Heart left ventricle (tissue), 16 donors: ENCODE data around the gene R3HDML. TPM values are rescaled to one million over a fixed set of nuclear protein-coding genes. Genes with fewer than 3 reads are reported as not detected.

Experiments used
- ATAC-seq, 4 donors: fragments of 200-7000 bp; cut with Tn5 transposase; one replicate each; pipeline ENCODE4 v1.9.1; 2020 to 2022; ENCODE audit warnings: moderate library complexity in 4 of 4, mild to moderate bottlenecking in 3 of 4, moderate number of reproducible peaks in 1 of 4
- DNase-seq, 5 donors: peaks; one replicate each; pipeline ENCODE4 v3.0.0-alpha.2; 2020
- H3K27ac ChIP-seq, 12 donors: fragments of 200-600 bp; sonication (generic) in 4 of 12; one replicate each; pipeline versions ENCODE4 v1.5.0 to v1.8.0; 2016 to 2022; ENCODE audit warnings: mild to moderate bottlenecking in 2 of 12
- H3K27me3 ChIP-seq, 9 donors: fragments of 200-600 bp; sonication (generic) in 2 of 9; one replicate each; pipeline versions ENCODE4 v1.5.1 to v1.8.0; 2016 to 2022; ENCODE audit warnings: mild to moderate bottlenecking in 3 of 9
- H3K36me3 ChIP-seq, 9 donors: fragments of 200-600 bp; sonication (generic) in 2 of 9; one replicate each; pipeline versions ENCODE4 v1.5.0 to v1.8.0; 2018 to 2022; ENCODE audit warnings: mild to moderate bottlenecking in 2 of 9
- H3K4me1 ChIP-seq, 12 donors: fragments of 200-600 bp; sonication (generic) in 4 of 12; one replicate each; pipeline versions ENCODE4 v1.5.0 to v1.8.0; 2016 to 2022; ENCODE audit warnings: mild to moderate bottlenecking in 3 of 12
- H3K4me3 ChIP-seq, 12 donors: fragments of 200-600 bp; sonication (generic) in 4 of 12; one replicate each; pipeline versions ENCODE4 v1.5.0 to v1.8.0; 2017 to 2022; ENCODE audit warnings: mild to moderate bottlenecking in 9 of 12, moderate library complexity in 4 of 12
- H3K9me3 ChIP-seq, 12 donors: fragments of 200-600 bp; sonication (generic) in 4 of 12; one replicate each; pipeline versions ENCODE4 v1.5.0 to v1.8.0; 2016 to 2022; ENCODE audit warnings: mild to moderate bottlenecking in 1 of 12
- CTCF ChIP-seq, 12 donors: fragments of 200-600 bp; sonication (generic) in 4 of 12; IDR thresholded peaks; one replicate each; pipeline versions ENCODE4 v1.5.0 to v1.8.0; 2018 to 2022; ENCODE audit warnings: antibody characterized with exemption in 12 of 12, mild to moderate bottlenecking in 5 of 12
- POLR2A ChIP-seq, 2 donors: fragments of 450-650 bp; IDR thresholded peaks; one replicate each; pipeline ENCODE4 v1.6.1; 2017; ENCODE audit warnings: antibody characterized with exemption in 2 of 2, mild to moderate bottlenecking in 2 of 2, moderate library complexity in 2 of 2
- WGBS, 4 donors: extraction: QIAGEN DNeasy Blood & Tissue Kit in 2 of 4; methylation state at CpG; one replicate each; pipeline versions ENCODE4 v1.1.5 to v1.1.7; 2013 to 2018; 5-methylcytosine and 5-hydroxymethylcytosine counted together
- intact Hi-C, 10 donors: fragments of 100-400 bp; cut with DNase I; formaldehyde crosslinking; loops; one replicate each; pipeline versions ENCODE4 v1.11.1 to v1.14.2; 2022
- polyA plus RNA-seq, 2 donors: library from polyadenylated mRNA; stranded (reverse); fragments of 200-250 nt; gene quantifications; one replicate each; pipeline ENCODE4 v1.2.3, GENCODE V29; 2013
- total RNA-seq, 9 donors: library from RNA; depleted of rRNA in 2 of 9; stranded (reverse); fragments of >200 nt in 2 of 9; fragmentation: NEBNext Ultra II Directional in 3 of 9; extraction: Animal tissue kit (Norgen Biotek cat#: 25700) in 3 of 9; gene quantifications; one replicate each; pipeline versions ENCODE4 v1.1.0 to v1.2.4, GENCODE V29; 2016 to 2023
- donor health status: ischemic (EF 13 %, LVEDD 7.1; RV severe dilation, severe dysfunction).
- donor health status: healthy with polysubstance abuse.
- donor health status: DM: no; HTN: yes; CAD: no.
- donor health status: DM: no; HTN: no; CAD: no.
- donor health status: ischemic (EF 25% LVEDD 6.9; RV normal size, moderate dysfunction).
- donor health status: ischemic (EF 25% LVEDD 5.7; RV mildly dilated, moderate dysfunction).
- donor health status: healthy.
- donor health status: DM: yes; HTN: yes; CAD: no.
- donor health status: ischemic (EF 35%, LVEDD 5.7; RV mildly dilated, moderate dysfunction).
- donor health status: nonischemic (EF 11% LVEDD 7.7; RV severe dilation, severe dysfunction).
- donor health status: DM: yes; HTN: yes; CAD: no.
- donor health status: PGD.
- donor health status: ischemic (EF 29% LVEDD 5.4; RV normal size, mild dysfunction).
- donor health status: nonischemic (EF 23%, LVEDD 6.1; RV moderate dilation, normal function).

R3HDML gene
- total and polyA plus RNA-seq, 11 donors = not detected

DNA sequence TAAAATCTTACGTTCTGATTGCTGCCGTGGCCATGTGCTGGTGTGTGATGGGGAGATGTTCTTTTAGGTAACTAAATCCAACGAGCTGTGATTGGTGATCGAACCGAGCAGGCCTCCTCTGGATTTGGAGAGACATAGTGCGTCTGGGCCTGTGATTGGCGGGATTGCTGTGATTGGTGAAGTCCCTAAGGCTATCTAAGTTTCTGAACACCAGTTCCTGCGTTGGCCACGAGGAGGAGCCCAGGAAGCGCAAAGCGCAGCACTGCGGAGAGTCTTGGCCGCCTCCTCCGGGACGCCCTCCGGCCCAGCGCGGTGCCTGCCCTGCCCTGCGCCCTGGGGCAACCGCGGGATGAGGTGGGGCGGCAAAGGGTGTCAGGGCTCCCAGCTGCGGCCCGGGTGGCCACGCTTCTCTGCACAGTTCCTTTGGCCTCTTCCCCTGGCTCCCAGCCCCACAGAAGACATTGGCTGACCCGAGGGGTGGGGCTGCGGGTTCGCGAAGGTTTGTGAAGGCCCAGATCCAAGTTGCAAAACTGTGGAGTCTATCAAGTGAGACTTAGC is 51.7 kb downstream of the R3HDML start:
- Histone ChIP-seq H3K4me3 (no peak overlapping the region), H3K27ac (no peak overlapping the region), H3K36me3 (no peaks in the 10 kb centered on the region), H3K4me1 (peaks cover 0 to 6% (median 0%) of the 10 kb centered on the region in 12 donors), H3K9me3 (no peaks in the 10 kb centered on the region), H3K27me3 (peaks cover 0 to 11% (median 0%) of the 10 kb centered on the region in 9 donors)
- ATAC-seq (peak; percentile 23 to 82 (median 69)), DNase-seq (peak; percentile 23 to 77 (median 70))
- intact Hi-C loops = loop anchor here in 9 of 10 donors (1.0 to 10.0 kb wide), 15 partner anchors 69 to 476 kb away; partner anchors contain the start of gene FITM2 (in 3 of the 9)
- WGBS, 4 donors = 4 to 6% (median 5%) methylated on average over 19 to 29 of the region's 29 CpGs
- no peak for TF ChIP-seq POLR2A (IDR thresholded peaks at IDR 0.05)
- TF ChIP-seq CTCF (IDR thresholded peaks at IDR 0.05) = peak; percentile 52 to 73 (median 62)

- no peak for TF ChIP-seq CTCF (IDR thresholded peaks at IDR 0.05)
- no peak for TF ChIP-seq POLR2A (IDR thresholded peaks at IDR 0.05)
- no peak for ATAC-seq
- Histone ChIP-seq H3K4me1 (peaks cover 0 to 6% (median 0%) of the 10 kb centered on the region in 12 donors), H3K9me3 (no peaks in the 10 kb centered on the region), H3K27me3 (peaks cover 0 to 11% (median 0%) of the 10 kb centered on the region in 9 donors), H3K4me3 (no peak overlapping the region), H3K27ac (no peak overlapping the region), H3K36me3 (no peaks in the 10 kb centered on the region)
- intact Hi-C loops = loop anchor here (1.0 to 10.0 kb wide), 19 partner anchors 65 to 475 kb away; partner anchors contain the start of gene FITM2 (in 3 of the 10)
- DNase-seq = no peak
- 67 to 82% (median 75%) methylated on average over 6 of the region's 6 CpGs for WGBS, 4 donors
These were observed 53.0 kb downstream of the R3HDML start for GRCh38 chr20:44389871-44390270.

- Histone ChIP-seq H3K27me3 (peaks cover 0 to 11% (median 0%) of the 10 kb centered on the region in 9 donors), H3K4me3 (no peak overlapping the region), H3K4me1 (peaks cover 0 to 6% (median 0%) of the 10 kb centered on the region in 12 donors), H3K9me3 (no peaks in the 10 kb centered on the region), H3K27ac (no peak overlapping the region), H3K36me3 (no peaks in the 10 kb centered on the region)
- ATAC-seq (no peak), DNase-seq (no peak)
- TF ChIP-seq CTCF (IDR thresholded peaks at IDR 0.05) (no peak), POLR2A (IDR thresholded peaks at IDR 0.05) (no peak)
- intact Hi-C loops = loop anchor here in 5 of 10 donors (5.0 to 10.0 kb wide), 5 partner anchors 65 to 292 kb away; no protein-coding TSS in a partner anchor
- 73 to 100% (median 79%) methylated on average over 1 to 5 of the region's 5 CpGs for WGBS, 4 donors
These were observed 53.4 kb downstream of the R3HDML start for GRCh38 chr20:44390280-44390679.

GRCh38 chr20:44392088-44392775 is 55.4 kb downstream of the R3HDML start:
- WGBS, 4 donors = 94 to 95% (median 94%) methylated on average over 8 of the region's 8 CpGs
- DNase-seq (no peak), ATAC-seq (no peak)
- Histone ChIP-seq H3K36me3 (no peaks in the 10 kb centered on the region), H3K27ac (no peak overlapping the region), H3K4me3 (no peak overlapping the region), H3K4me1 (peaks cover 0 to 6% (median 0%) of the 10 kb centered on the region in 12 donors), H3K27me3 (peaks cover 0 to 10% (median 0%) of the 10 kb centered on the region in 9 donors), H3K9me3 (no peaks in the 10 kb centered on the region)
- intact Hi-C loops = loop anchor here in 5 of 10 donors (5.0 to 10.0 kb wide), 5 partner anchors 63 to 290 kb away; no protein-coding TSS in a partner anchor
- TF ChIP-seq POLR2A (IDR thresholded peaks at IDR 0.05) (no peak), CTCF (IDR thresholded peaks at IDR 0.05) (no peak)
